ENCODE measurements around the gene COIL.
"Not testable (repeated sequence)": the region's sequence is repeated elsewhere in the genome, so short reads cannot be mapped to it uniquely, and the experiment has no call there.

COIL gene

GRCh38 chr17:56960596-56961538 lies at the start of gene COIL:
Gene COIL (minus strand): TSS chr17:56961050. CDS start chr17:56961019, 31 bp downstream.
- peak; percentile 83 for DNase-seq

- no peak for DNase-seq
Measured at GRCh38 chr17:57010487-57010886, 49.6 kb upstream of the COIL start.

- peak; percentile 49 for DNase-seq
Measured at GRCh38 chr17:57009737-57010445, 49.0 kb upstream of the COIL start.

GRCh38 chr17:57008958-57009357 lies 48.1 kb upstream of the COIL start:
- DNase-seq: no peak

- DNase-seq: no peak
Measured at GRCh38 chr17:57006040-57006439, 45.2 kb upstream of the COIL start.

- no peak for DNase-seq
Measured at GRCh38 chr17:57004944-57005579, 44.2 kb upstream of the COIL start.

- no peak for DNase-seq
Measured at GRCh38 chr17:57002904-57003303, 42.1 kb upstream of the COIL start.

- no peak for DNase-seq
Measured at GRCh38 chr17:57001541-57001940, 40.7 kb upstream of the COIL start.

GRCh38 chr17:56997313-56997712 lies 36.5 kb upstream of the COIL start:
- no peak for DNase-seq

GRCh38 chr17:56995766-56996165 lies 34.9 kb upstream of the COIL start:
- no peak for DNase-seq

GRCh38 chr17:56994009-56994792 lies 33.4 kb upstream of the COIL start:
- DNase-seq: no peak

GRCh38 chr17:56992364-56992763 lies 31.5 kb upstream of the COIL start:
- DNase-seq: no peak

- no peak for DNase-seq
Measured at GRCh38 chr17:56988901-56989572, 28.2 kb upstream of the COIL start.

GRCh38 chr17:56987283-56987834 lies 26.5 kb upstream of the COIL start:
- no peak for DNase-seq

- DNase-seq: no peak
Measured at GRCh38 chr17:56985371-56986162, 24.7 kb upstream of the COIL start.

- no peak for DNase-seq
Measured at GRCh38 chr17:56983366-56983765, 22.5 kb upstream of the COIL start.

- DNase-seq: no peak
Measured at GRCh38 chr17:56982312-56982711, 21.5 kb upstream of the COIL start.

GRCh38 chr17:56980526-56980925 lies 19.7 kb upstream of the COIL start:
- not testable (repeated sequence) for DNase-seq

- no peak for DNase-seq
Measured at GRCh38 chr17:56979091-56979480, 18.2 kb upstream of the COIL start.

- DNase-seq: no peak
Measured at GRCh38 chr17:56978441-56979090, 17.7 kb upstream of the COIL start.
